Activated CD4-positive, alpha-beta memory T cell treated with anti-CD3 and anti-CD28 coated beads, Interleukin-2, amount 10 ng/mL, durations not matched to agents 7 days and 5 days (primary cell): ENCODE results near the gene MED13. TPM values are rescaled to one million over a fixed set of nuclear protein-coding genes. Genes with fewer than 3 reads are reported as not detected.
"Not testable (repeated sequence)": the region's sequence is repeated elsewhere in the genome, so short reads cannot be mapped to it uniquely, and the experiment has no call there.

ENCODE experiments used
- CTCF ChIA-PET: fragments of 350-600 bp; sonication (Branson Sonifier 250); formaldehyde crosslinking; loops from one replicate; lab custom pipeline; 2021; ENCODE audit warnings: antibody characterized with exemption, inconsistent platforms; lab: Charles Lee
- POLR2A ChIA-PET: fragments of 350-600 bp; sonication (Branson Sonifier 250); formaldehyde crosslinking; loops from one replicate; lab custom pipeline; 2021; ENCODE audit warnings: antibody characterized with exemption; lab: Charles Lee
- DNase-seq: peaks from one replicate; pipeline ENCODE4 v3.0.0-alpha.2; 2020
- H3K27ac Mint-ChIP-seq: one replicate; pipeline ENCODE4 v1.8.0; 2021; ENCODE audit warnings: mild to moderate bottlenecking, mixed read lengths
- H3K27me3 Mint-ChIP-seq: one replicate; pipeline ENCODE4 v1.8.0; 2021; ENCODE audit warnings: mixed read lengths
- H3K36me3 Mint-ChIP-seq: one replicate; pipeline ENCODE4 v1.8.0; 2021; ENCODE audit warnings: low read depth, mixed read lengths
- H3K4me1 Mint-ChIP-seq: one replicate; pipeline ENCODE4 v1.8.0; 2021; ENCODE audit warnings: mixed read lengths
- H3K4me3 Mint-ChIP-seq: one replicate; pipeline ENCODE4 v1.8.0; 2021; ENCODE audit warnings: mild to moderate bottlenecking, mixed read lengths
- H3K9me3 Mint-ChIP-seq: one replicate; pipeline ENCODE4 v1.8.0; 2021; ENCODE audit warnings: mixed read lengths
- total RNA-seq, 2 experiments: library from RNA; stranded (reverse); gene quantifications; one replicate each; pipeline ENCODE4 v1.2.3, GENCODE V29; 2021

The MED13 gene
- total RNA-seq, 2 experiments from 2014 or later: 54.0 to 54.8 TPM

DNA sequence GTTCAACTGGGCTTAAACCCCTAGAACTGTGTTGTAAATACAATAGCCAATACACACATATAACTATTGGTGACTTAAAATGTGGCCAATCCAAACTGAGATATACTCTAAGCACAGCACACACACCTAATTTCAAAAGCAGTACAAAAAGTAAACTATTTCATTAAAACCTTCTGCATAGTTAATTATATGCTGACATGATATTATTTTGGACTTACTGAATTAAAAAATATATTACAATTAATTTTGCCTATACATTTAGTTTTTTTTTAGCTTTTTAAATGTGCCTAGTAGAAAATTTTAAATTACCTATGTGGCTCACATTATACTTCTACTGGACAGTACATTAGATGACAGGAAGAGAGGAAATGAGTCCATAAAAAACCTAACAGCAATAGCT, 21.5 kb downstream of the MED13 start:
- ChIA-PET CTCF (no interaction called here), POLR2A (no interaction called here)
- Mint-ChIP-seq H3K36me3 (peaks cover 52% of the 10 kb centered on the region), H3K9me3 (no peaks in the 10 kb centered on the region), H3K27me3 (no peaks in the 10 kb centered on the region), H3K4me3 (no peak overlapping the region), H3K27ac (no peak overlapping the region), H3K4me1 (peaks cover 31% of the 10 kb centered on the region)
- DNase-seq: no peak

DNA sequence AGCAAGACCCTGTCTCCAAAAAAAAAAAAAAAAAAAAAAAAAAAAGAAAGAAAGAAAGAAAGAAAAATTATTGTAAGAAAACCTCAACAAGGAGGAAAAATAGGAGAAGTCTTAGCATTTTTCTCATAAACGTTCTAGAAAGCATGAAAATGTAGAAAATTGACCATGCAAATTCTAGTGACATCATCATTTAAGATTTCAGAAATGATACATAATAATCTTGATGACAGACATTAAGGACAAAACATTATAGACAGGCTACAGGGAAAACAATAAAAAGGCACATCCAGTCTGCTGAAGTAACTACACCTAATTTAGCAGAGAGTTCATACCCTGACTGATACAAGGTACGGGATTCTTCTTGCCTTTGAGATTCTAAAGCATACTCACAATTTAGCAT, 21.9 kb downstream of the MED13 start:
- CTCF ChIA-PET: no interaction called here
- Mint-ChIP-seq H3K9me3 (no peaks in the 10 kb centered on the region), H3K4me1 (peaks cover 31% of the 10 kb centered on the region), H3K36me3 (peaks cover 48% of the 10 kb centered on the region), H3K27me3 (no peaks in the 10 kb centered on the region), H3K27ac (no peak overlapping the region), H3K4me3 (no peak overlapping the region)
- POLR2A ChIA-PET: no interaction called here
- no peak for DNase-seq

DNA sequence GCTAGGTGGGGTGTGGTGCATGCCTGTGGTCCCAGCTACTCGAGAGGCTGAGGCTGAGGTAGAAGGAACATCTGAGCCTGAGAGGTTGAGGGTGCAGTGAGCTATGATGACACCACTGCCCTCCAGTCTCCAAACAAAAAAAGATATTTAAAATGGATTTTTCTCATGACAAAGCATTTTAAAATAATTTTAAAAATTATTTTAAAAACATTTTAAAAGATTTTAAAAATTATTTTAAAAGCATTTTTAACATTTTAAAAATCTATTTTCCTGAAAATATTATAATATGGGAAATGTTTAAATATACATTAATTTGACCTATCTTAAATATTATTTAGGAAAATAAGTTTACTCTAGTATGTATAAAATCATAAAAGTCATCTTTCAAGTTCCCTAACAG, 26.8 kb downstream of the MED13 start:
- Mint-ChIP-seq H3K27me3 (no peaks in the 10 kb centered on the region), H3K9me3 (no peaks in the 10 kb centered on the region), H3K36me3 (peaks cover 48% of the 10 kb centered on the region), H3K4me1 (peaks cover 25% of the 10 kb centered on the region), H3K27ac (no peak overlapping the region), H3K4me3 (no peak overlapping the region)
- ChIA-PET CTCF (interaction anchor here (1.4 kb wide), 1 partner anchor 27 kb away, joined by 4 read pairs; no protein-coding TSS in a partner anchor), POLR2A (no interaction called here)
- DNase-seq: no peak

DNA sequence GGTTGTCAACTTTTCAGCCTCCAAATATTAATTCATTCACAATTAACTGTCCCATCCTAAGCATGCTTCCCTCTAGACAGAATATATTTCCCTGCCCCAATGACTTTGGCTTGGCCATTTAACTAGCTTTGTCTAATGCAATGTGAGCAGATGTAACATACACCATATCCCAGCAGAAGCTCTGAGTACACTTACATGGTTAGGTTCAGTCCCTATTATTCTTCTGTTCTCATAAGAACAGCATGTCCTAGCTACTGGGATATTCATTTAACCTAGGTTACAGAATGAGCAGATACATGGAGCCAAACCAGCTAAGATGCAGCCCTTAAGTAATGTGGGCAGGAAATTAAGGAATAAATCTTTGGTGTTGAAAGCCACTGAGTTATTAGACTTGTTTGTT, 31.8 kb downstream of the MED13 start:
- ChIA-PET CTCF (no interaction called here), POLR2A (no interaction called here)
- H3K27me3 Mint-ChIP-seq: no peaks in the 10 kb centered on the region
- no peak for DNase-seq
- no peaks in the 10 kb centered on the region for H3K9me3 Mint-ChIP-seq
- peaks cover 49% of the 10 kb centered on the region for H3K36me3 Mint-ChIP-seq
- no peak overlapping the region for H3K27ac Mint-ChIP-seq
- H3K4me3 Mint-ChIP-seq: no peak overlapping the region
- peaks cover 5% of the 10 kb centered on the region for H3K4me1 Mint-ChIP-seq

DNA sequence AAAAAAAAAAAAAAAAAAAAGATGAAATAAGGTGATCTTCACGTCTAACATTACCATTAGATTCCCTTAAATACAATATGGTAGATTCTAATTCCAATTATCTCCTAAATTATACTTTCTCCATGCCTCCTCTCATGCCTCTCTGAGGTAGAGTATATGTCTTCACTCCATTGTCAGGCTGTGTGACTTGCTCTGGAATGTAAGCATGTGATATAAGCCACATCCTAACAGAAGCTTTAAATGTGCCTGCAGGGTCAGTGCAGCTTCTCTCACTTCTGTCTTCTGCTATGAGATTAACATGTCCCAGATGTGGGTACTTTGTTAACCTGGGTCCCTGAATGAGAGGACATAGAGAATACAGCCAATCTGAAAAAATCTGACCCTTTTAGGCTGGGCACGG, 32.6 kb downstream of the MED13 start:
- Mint-ChIP-seq H3K27me3 (no peaks in the 10 kb centered on the region), H3K9me3 (no peaks in the 10 kb centered on the region), H3K4me3 (no peak overlapping the region), H3K27ac (no peak overlapping the region), H3K4me1 (peaks cover 9% of the 10 kb centered on the region), H3K36me3 (peaks cover 56% of the 10 kb centered on the region)
- POLR2A ChIA-PET: no interaction called here
- DNase-seq: no peak
- CTCF ChIA-PET: no interaction called here

DNA sequence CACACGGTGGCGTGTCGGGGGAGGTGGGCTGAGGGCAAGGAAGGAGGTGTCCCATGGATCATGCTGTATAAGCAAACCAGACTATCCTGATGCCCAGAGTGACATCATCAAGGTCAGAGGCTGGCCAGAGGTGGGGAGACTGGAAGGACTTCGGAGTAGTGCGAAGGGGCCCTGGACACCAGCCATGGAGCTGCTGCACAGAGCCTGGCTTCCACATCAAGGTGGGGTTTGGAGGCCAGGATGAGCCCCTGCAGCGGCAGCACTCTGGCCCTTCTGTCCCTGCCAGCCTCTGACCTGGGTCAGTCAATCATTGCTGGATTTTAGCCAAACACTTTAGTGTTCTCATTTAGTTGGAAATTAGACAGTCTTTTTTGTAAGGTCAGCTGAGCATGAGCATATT, 34.8 kb downstream of the MED13 start:
- H3K36me3 Mint-ChIP-seq: peaks cover 69% of the 10 kb centered on the region
- no peaks in the 10 kb centered on the region for H3K27me3 Mint-ChIP-seq
- ChIA-PET CTCF (interaction anchor here (1.6 kb wide), 1 partner anchor 79 kb away, joined by 3 read pairs; no protein-coding TSS in a partner anchor), POLR2A (interaction anchor here (1.1 kb wide), 1 partner anchor 11 kb away, joined by 3 read pairs; no protein-coding TSS in a partner anchor)
- DNase-seq: no peak
- H3K9me3 Mint-ChIP-seq: no peaks in the 10 kb centered on the region
- H3K4me1 Mint-ChIP-seq: peaks cover 11% of the 10 kb centered on the region
- H3K27ac Mint-ChIP-seq: no peak overlapping the region
- H3K4me3 Mint-ChIP-seq: no peak overlapping the region

DNA sequence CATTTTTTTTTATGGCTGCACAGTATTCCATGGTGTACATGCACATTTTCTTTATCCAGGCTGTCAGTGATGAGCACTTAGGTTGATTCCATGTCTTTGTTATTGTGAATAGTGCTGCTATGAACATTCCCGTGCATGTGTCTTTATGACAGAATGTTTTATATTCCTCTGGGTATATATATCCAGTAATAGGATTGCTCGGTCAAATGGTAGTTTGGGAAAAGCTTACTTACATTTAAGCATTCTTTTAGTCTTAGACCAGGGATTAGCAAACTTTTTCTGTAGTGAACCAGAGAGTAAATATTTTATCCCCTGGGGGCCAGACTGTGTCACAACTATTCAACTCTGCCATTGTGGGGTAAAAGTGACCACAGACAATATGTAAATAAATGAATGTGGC, 40.2 kb downstream of the MED13 start:
- ChIA-PET POLR2A (no interaction called here), CTCF (no interaction called here)
- Mint-ChIP-seq H3K36me3 (peaks cover 65% of the 10 kb centered on the region), H3K9me3 (no peaks in the 10 kb centered on the region), H3K27me3 (no peaks in the 10 kb centered on the region), H3K27ac (no peak overlapping the region), H3K4me3 (no peak overlapping the region), H3K4me1 (peaks cover 6% of the 10 kb centered on the region)
- DNase-seq: no peak

DNA sequence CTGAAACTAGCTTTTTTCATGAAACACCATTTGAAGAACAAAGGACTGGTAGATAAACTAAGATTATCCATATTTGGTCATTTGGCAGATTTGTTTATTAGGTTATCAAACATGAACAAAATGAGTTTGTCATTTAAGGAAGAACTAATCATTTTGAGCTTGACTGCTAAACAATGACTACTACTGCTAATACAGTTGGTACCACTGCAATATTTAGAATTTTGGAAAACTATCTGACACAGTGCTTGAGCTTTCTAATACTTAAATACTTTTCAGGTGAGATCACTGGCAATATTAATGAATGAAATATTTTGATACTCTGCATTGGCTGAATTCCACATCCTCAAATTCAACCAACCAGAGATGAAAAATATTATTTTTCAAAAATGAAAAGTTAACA, 47.2 kb downstream of the MED13 start:
- Mint-ChIP-seq H3K4me1 (no peaks in the 10 kb centered on the region), H3K27ac (no peak overlapping the region), H3K9me3 (no peaks in the 10 kb centered on the region), H3K36me3 (peaks cover 39% of the 10 kb centered on the region), H3K4me3 (no peak overlapping the region), H3K27me3 (no peaks in the 10 kb centered on the region)
- DNase-seq: no peak
- ChIA-PET CTCF (no interaction called here), POLR2A (no interaction called here)

DNA sequence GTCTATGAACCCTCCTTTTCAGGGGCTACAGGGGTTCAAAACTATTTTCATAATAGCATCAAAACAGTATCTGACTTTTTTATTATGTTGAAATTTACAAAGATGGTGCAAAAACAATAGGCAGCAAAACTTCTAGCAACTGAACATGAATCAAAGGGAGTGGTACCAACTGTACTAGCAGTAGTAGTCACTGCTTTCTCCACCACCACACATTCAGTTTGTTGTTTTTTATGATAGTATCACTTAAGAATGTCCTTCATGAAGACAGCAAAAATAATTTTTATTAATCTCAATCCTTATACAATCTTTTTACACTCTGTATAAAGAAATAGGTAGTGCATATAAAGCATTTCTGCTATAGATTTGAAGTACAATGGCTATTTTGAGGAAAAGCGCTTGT, 47.6 kb downstream of the MED13 start:
- Mint-ChIP-seq H3K4me1 (no peaks in the 10 kb centered on the region), H3K36me3 (peaks cover 40% of the 10 kb centered on the region), H3K9me3 (no peaks in the 10 kb centered on the region), H3K27me3 (no peaks in the 10 kb centered on the region), H3K27ac (no peak overlapping the region), H3K4me3 (no peak overlapping the region)
- CTCF ChIA-PET: no interaction called here
- POLR2A ChIA-PET: no interaction called here
- no peak for DNase-seq

DNA sequence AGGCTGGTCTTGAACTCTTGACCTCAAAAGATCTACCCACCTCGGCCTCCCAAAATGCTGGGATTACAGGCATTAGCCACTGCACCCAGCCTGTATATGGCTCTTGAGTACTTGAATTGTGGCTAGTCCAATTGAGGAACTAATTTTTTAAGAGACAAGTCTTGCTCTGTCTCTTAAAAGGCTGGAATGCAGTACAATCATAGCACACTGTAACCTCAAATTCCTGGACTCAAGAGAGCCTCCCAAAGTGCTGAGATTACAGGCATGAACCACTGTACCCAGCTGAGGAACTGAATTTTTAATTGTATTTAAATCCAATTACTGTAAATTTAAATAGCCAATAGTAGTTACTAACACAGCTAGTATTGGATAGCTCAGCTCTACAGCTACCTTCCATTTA, 50.6 kb downstream of the MED13 start:
- CTCF ChIA-PET: no interaction called here
- H3K4me1 Mint-ChIP-seq: peaks cover 2% of the 10 kb centered on the region
- no peak overlapping the region for H3K27ac Mint-ChIP-seq
- no peaks in the 10 kb centered on the region for H3K27me3 Mint-ChIP-seq
- no peak overlapping the region for H3K4me3 Mint-ChIP-seq
- H3K36me3 Mint-ChIP-seq: peaks cover 54% of the 10 kb centered on the region
- no peak for DNase-seq
- POLR2A ChIA-PET: no interaction called here
- no peaks in the 10 kb centered on the region for H3K9me3 Mint-ChIP-seq

DNA sequence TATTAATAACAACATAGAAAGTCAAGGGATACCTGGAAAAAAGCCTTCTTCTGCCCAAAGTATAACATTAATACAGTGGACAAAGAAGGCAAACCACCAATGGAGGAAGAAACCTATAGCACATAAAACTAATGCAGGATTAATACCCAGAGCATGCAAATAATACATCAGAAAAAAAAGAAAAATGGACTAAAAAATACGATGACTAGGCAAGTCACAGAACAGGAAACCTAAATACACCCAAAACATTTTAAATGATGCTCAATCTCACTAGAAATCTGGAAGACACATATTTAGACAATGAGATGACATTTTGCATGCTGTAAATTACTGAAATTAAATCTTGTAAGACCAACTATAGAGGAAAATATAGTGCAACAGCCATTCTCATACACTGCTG, 55.9 kb downstream of the MED13 start:
- ChIA-PET CTCF (interaction anchor here (0.6 kb wide), 1 partner anchor 113 kb away, joined by 4 read pairs; no protein-coding TSS in a partner anchor), POLR2A (no interaction called here)
- Mint-ChIP-seq H3K4me3 (no peak overlapping the region), H3K4me1 (peaks cover 12% of the 10 kb centered on the region), H3K36me3 (peaks cover 72% of the 10 kb centered on the region), H3K27ac (no peak overlapping the region), H3K27me3 (no peaks in the 10 kb centered on the region), H3K9me3 (no peaks in the 10 kb centered on the region)
- no peak for DNase-seq

DNA sequence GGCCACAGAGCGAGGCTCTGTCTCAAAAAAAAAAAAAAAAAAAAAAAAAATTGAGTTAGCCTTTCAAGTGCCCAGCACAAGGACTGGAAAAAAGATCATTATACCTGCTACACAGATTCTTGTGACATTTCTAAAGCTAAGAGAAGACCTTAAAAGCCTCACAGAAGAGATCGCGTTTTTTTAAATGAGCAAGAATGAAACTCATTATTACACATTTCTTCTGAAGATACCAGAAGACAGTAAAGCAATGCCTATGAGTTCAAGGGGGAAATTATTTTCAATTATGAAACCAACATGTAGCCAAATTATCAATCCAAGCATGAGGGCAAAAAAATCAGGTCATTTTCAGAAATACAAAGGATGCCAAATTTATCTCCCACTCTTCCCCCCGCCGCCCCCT, 56.8 kb downstream of the MED13 start:
- Mint-ChIP-seq H3K4me3 (no peak overlapping the region), H3K9me3 (no peaks in the 10 kb centered on the region), H3K4me1 (peaks cover 12% of the 10 kb centered on the region), H3K27me3 (no peaks in the 10 kb centered on the region), H3K36me3 (peaks cover 70% of the 10 kb centered on the region), H3K27ac (no peak overlapping the region)
- POLR2A ChIA-PET: no interaction called here
- DNase-seq: no peak
- CTCF ChIA-PET: no interaction called here

DNA sequence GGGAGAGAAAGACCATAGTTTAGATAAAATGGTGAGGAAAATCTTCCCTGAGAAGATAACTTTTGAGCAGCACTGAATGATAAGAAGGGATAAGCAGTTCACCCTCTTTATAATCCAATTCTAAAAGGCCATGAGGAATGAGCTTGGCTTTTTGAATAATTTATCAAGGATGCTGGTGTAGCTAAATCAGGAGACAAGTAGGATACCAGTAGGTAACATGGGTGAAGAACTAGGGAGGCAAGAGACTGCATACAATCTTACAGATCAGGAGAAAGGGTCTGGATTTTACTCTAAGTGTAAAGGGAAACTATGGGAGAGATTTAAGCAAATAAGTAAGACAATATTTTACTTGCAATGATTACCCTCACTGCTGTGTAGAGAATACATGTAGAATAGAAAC, 60.7 kb downstream of the MED13 start:
- H3K27ac Mint-ChIP-seq: no peak overlapping the region

DNA sequence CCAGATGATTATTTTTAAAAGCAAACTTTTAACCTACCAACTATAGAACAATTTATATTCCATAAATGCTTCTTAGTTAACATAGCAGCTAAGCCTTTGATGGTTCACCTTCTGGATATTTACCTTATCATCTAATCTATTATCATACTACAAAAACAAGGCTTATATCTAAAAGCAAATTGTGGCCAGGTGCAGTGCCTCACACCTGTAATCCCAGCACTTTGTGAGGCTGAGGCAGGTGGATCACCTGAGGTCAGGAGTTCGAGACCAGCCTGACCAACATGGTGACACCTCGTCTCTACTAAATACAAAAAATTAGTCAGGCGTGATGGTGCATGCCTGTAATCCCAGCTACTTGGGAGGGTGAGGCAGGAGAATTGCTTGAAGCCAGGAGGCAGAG, 61.9 kb downstream of the MED13 start:
- H3K4me1 Mint-ChIP-seq, H3K27ac Mint-ChIP-seq, CTCF ChIA-PET, H3K27me3 Mint-ChIP-seq, H3K9me3 Mint-ChIP-seq, DNase-seq, POLR2A ChIA-PET, H3K4me3 Mint-ChIP-seq: not testable (repeated sequence)
- H3K36me3 Mint-ChIP-seq: peaks cover 37% of the 10 kb centered on the region

More for the DNA sequence above, 60.7 kb downstream of the MED13 start:
- H3K27me3 Mint-ChIP-seq: no peaks in the 10 kb centered on the region
- ChIA-PET CTCF (interaction anchor here (1.1 kb wide), 1 partner anchor 61 kb away, joined by 3 read pairs; no protein-coding TSS in a partner anchor), POLR2A (no interaction called here)
- no peak for DNase-seq
- no peak overlapping the region for H3K4me3 Mint-ChIP-seq
- H3K4me1 Mint-ChIP-seq: peaks cover 11% of the 10 kb centered on the region
- peaks cover 46% of the 10 kb centered on the region for H3K36me3 Mint-ChIP-seq
- no peaks in the 10 kb centered on the region for H3K9me3 Mint-ChIP-seq
